HUDEP-2 (cell line): ENCODE results near the gene TJP1.
"Not testable (repeated sequence)": the region's sequence is repeated elsewhere in the genome, so short reads cannot be mapped to it uniquely, and the experiment has no call there.

Source experiments
- DNase-seq, 76 experiments: peaks; one replicate each; lab custom pipeline; 2025; ENCODE audit not compliant: unreplicated experiment in 76 of 76; lab: John Stamatoyannopoulos, UW

Gene TJP1

DNA sequence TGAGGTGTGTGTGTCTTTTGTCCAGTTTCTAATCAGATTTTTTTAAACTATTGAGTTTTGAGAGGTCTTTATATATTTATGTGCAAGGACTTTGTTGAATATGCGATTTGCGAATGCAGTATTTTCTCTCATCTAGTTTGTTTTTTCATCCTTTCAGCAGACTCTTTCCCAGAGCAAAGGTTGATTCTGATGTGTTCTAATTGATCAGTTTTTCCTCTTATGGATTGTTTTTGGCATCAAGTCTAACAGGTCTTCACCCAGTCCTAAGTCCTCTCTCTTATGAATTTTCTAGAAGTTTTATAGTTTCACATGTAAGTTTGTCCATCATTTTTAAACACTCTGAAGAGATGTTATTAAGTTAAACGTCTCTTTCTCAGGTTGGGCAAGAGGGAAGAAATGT, 17.8 kb upstream of the TJP1 start:
- no peak for DNase-seq

DNA sequence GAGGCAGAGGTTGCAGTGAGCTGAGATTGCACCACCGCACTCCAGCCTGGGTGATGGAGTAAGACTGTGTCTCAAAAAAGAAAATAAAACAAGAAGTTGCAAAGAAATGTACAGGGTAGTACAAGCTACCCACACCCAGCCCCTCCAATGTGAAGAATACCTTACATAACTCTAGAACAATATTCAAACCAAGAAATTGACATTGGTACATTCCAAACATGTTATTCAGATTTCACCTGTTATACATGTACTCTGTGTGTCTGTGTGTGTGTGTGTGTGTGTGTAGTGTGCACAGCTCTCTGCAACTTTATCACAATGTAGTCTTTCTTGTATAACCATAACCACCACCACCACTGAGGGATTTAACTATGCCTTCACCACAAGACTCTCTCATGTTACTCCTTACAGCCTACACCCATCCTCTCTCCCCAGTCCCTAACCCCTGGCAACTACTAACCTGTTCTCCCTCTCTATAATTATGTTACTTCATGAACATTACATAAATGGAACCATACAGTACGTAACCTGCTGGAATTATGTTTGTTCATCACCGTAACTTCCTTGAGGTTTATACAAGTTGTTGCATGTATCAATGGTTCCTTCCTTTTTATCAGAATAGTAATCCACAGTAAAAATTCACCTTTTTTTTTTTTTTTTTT, 16.2 kb upstream of the TJP1 start:
- no peak for DNase-seq

DNA sequence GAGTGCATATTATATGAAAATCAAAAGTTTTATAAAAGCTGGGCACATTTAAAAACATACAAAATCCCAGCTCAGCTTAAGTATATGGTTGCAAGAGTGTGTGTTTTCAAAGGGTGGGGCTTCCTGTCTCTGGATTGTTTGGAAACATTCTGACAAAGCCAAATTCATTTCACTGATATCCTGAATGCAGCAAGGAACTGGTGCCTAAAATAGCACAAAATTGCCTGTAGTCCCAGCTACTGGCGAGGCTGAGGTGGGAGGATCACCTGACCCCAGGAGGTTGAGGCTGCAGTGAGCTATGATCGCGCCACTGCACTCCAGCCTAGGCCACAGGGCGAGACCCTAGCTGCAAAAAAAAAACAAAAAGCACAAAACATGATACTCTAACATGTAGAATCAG, 13.0 kb upstream of the TJP1 start:
- no peak for DNase-seq

DNA sequence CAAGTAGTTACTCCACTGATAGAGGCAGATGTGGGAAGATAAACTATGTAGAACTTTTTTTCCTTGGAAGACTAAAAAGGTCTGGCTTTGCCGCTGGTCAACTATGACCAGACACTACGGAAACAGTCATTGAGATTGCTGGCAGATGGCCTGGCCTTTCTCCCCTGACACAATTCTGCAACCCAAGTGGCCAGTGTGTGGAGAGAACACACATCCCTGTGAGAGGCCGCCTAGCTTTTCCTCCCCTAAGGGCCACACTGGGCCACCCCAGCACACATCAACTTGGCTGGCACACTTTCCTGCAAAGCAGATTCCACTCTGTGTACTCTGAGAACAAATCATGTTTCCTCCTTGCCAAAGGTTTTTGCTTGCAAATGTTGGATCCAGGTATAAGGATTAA, 10.4 kb upstream of the TJP1 start:
- no peak for DNase-seq

DNA sequence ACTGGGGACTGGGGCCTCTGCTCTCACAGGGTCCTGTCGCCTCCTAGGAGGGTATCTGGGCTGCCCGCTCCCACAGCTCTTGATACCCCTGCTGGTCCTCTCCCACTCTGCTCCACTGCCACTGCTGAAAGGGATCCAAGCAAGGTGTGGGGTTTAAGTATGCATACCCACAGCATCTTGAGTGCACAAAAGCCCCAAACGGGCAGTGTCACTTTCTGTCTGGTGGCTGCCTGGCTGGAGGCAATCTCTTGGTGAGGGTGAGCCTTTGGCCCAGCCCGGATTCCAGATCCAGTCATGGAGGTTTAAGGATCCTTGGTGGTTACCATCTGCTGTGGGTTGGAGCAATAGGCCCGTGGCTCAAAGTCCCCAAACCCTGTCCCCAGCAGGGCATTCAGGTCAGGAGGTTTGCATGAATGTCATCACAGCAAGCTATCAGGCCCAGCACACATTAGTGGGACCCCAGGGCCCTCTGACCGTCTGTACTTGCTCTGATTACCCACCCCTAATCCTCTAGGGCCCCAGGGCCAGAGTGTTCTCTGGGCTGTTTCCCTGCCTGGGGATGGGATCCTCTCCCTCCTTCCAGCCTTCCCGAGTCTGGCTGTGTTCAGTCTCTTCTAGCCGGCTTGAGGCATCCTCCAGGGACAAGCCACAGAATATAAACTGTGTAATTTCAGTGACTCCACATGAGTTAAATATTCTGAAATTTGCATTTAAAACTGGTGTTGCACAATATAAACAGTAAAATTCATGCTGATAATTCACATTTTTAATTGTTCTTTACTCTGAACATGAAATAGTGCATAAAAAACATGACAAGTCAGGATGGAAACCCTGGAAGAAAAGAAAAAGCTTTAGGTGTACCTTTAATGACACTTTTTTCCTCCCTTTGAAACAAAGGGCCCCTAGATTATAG, 4.9 kb upstream of the TJP1 start:
- no peak for DNase-seq

DNA sequence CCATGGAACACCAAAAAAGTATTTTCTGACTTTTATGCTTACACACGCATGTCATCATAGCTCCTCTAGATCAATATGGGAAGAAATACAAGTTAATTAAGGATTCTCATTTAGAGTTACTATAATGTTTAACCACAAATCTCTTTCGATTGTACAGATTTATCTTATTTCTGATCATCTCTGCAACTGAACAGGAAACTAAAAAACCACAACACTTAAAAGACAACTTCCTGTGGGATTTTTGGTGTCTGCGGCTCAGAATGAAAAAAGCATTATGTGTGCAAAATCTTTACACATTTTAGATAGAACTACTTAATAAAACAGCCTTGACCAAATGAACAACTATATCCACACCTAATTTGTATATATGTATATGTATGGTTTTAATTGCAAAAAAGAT, 3.0 kb upstream of the TJP1 start:
- DNase-seq, result no peak

DNA sequence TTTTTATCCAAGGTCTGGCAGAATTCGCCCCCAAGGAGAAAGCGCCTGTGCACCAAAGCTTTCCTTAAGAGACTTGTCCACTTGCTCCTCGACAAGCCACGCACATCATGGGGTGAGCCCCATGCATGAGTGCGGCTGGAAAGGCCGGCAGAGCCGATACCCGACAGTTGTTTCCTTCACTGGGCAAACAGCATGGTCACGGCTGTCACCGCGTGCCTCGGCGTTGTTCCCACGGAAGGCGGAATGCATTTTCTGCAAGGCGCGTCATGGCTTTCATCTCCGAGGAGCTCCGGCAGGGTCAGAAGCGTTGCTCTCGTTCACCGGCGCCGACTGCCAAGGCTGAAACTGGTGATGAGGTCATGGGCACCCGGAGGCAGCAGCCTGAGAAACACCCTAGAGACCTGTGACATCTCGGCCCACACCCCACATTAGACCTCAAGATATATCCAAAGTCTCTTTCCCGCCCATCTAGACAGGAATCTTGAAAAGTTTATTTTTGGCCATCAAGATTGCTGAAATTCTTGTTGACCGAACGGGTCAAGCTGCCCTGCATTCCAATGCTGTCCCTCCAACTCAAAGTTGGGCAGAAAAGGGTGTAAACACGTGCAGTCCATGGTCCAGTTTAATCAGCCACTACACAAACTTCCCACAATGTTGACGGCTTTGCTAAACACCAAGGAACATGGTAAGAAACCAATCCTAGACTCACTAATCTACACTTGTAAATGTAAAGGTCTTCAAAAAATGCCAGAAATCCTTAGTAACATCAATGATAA, 604 bp upstream of the TJP1 start:
- DNase-seq, result peak in 44 of 76 experiments; percentile 7 to 65 (median 32)

DNA sequence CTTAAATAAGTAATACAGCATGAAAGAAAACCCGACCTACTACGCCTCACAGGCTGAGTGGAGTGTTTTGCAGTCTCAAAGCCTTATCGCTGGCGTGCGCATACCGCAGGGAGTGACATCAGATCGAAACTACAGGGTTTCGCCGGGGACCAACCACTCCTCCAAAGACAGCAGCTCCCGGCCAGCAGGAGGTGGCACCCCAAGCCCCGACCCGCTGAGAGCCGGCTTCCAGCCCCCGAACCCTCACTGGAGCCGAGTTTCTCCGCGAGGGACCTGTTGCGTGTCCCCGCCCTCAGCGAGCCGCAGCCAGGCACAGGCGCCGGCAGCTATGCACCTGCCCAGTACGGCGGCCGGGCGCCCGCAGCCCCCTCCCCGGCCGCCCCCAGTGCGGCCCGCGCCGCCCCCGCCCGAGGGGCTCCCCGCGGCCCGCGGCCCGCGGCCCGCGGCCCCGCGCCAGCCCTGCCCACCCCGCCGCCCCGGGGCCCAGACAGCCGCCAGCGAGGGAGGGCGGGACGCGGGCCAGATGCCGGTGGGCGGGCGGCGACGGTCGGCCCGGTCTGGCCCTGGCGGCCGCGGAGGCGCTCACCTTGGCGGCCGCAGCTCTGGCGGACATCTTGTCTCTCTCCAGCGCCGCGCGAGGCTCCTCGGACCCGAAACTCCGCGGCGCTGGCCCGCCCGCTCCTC, 710 bp downstream of the TJP1 start:
- DNase-seq, result peak in 73 of 76 experiments; percentile 9 to 85 (median 73)

DNA sequence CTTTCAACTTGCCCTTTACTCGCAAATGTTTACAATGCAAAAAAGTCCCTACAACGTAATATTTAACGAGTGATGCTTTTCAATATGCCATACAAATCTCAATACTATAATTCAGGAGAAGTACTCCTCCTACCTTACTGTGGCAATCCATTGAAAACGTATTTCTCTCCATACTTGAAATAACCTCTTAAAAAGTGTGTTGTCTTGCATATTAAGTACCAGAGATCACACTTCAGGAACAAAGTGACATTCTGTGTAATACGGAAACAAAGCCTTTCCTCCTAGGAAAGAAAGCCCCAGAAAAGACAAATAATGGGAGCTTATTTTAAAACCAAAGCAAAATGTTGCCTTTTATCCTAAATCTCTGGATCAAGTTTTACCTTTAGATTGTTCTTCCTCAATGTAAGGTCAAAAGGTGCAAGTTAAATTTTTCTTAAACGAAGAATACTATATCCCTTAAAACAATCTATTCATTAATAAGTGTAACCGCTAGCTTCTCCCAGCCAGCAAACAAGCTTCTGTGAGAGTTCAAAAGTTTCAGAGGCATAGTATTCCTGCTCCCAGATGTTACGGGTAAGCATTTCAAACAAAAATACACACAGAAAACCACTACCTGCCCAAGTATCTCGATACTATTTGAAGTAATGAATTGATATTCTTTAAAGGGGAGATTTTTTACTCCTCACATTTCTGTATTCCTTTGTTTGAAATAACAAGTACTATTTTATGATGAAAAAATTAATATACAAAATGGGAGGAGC, 1.7 kb downstream of the TJP1 start:
- DNase-seq, result no peak

DNA sequence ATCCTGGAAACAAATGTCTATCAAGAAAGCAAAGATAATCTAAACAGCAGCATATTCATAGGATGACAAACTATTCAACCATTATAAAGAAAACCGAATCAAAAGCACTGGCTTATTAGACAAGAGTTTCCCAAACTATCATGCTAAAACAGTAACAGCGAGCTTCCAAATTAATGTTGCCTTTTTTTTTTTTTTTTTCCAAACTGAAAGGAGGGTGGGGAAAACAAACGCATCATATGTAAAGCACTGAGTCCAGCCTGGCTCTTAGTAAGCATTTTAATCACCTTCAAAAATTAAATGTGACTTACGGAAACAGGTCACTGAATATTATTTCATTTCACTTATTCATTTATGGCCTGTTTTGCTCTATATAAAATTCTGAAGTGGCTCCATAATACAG, 2.3 kb downstream of the TJP1 start:
- no peak for DNase-seq

DNA sequence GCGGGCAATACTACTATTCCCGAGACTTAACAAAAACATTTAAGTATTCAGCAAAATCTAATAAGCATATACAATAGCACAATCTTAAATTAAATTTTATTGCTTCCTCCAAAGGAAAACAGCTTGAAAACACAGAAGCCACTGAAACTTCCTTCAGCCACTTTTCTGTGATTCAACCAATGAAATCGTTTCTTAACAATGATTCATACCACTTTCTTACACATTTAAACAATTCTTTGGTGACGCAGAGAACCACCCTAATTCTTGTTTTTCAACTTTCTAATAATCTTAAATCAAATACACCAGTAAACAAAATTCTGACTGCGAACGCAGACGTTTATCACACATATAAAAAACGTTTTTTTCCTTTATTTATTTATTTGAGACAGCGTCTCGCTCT, 4.1 kb downstream of the TJP1 start:
- DNase-seq, result no peak

DNA sequence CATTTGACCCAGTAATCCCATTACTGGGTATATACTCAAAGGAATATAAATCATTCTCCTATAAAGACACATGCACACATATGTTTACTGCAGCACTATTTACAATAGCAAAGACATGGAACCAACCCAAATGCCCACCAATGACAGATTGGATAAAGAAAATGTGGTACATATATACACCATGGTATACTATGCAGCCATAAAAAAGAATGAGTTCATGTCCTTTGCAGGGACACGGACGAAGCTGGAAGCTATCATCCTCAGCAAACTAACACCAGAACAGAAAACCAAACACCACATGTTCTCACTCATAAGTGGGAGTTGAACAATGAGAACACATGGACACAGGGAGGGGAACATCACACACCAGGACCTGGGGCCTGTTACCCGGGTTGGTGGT, 4.8 kb downstream of the TJP1 start:
- not testable (repeated sequence) for DNase-seq

DNA sequence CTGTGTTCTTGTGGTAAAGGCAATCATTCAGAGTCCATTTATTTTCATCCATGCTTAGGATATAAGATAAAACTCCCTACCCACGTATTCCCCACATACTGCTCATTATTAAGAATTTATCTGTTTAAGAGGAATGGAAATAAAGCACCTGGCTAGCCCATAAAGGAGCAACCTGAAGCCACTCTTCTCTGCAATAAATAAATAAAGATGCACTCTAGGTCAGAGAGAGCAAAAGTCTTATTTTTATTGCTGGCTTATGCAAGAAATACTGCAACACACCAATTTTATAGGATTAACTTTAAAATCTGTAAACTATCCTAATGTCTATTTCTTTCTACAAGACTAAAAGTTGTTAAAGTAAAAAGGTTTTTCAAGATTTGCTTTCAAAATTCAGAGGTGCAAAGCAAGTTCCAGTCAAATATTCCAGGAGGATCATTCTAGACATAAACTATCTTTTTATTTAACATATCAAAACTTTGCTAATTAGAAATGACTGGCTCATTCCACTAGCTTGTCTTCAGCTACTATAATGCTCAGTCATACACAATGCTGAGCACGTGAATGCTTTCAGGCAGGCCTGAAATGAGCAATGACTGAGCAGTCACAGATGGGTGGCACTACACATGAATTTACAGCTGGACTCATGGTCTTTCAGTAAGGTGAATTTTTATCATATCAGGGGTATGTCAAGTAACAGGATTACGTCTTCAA, 7.1 kb downstream of the TJP1 start:
- peak in 40 of 76 experiments; percentile 0 to 68 (median 28) for DNase-seq

DNA sequence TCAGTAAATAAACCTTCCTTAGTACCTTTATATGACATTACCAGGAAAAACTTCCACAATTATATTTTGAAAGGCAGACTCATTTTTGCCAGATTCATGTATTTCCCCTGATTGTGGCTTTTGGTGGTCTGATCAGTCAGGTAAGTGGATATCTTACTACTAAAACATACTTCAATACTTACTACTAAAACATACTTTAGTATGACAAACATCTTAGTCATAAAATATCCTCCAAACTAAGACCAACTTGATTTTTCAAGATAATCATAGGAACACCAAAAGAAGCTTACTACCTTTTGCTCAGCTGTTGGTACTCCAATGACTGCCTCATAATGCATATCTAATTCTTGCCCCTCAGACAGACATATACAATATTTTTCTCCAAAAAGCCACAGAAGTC, 9.3 kb downstream of the TJP1 start:
- DNase-seq, result no peak

DNA sequence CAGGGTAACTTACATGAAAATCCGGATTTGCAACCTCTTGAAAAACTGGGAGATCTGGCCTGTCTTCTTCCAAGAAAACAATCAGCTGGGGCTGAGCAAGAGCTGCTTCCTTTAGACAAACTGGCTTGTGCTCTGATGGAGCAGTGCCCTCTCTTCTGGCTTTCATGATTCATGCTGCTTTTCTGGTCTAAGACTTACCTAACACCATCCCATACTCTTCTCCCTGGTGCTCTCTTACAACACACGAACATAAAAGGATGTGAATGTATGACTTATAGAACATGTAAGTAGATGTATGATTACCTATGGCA, 9.9 kb downstream of the TJP1 start:
- no peak for DNase-seq

DNA sequence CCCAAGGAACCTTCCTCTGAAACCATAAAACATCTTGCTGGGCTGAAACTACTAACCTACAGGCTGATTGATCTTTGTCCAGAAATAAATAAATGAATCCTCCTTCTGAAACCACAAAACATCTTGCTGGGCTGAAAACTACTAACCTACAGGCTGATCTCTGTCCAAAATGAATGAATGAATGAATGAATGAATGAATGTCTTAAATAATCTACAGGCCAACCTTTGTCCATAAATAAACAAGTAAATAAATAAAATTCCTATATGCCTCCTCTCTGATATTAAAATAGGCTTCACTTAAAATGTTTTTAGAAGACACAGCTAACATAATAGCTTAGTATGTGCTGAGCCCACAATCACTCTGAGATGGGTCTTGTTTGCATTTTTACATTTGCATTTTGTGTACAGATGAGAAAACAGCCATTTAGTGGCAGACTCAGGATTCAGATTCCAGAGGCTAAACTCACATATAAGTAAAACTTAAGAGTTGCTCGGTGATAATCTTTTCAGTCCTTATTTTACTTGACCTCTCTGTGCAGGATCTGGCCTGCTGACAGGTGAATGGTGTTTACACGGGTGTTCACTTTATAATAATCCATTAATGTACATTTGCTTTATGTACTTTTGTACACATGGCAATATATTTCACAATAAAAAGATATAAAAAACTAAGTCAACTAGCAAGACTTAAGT, 10.4 kb downstream of the TJP1 start:
- DNase-seq, result no peak

DNA sequence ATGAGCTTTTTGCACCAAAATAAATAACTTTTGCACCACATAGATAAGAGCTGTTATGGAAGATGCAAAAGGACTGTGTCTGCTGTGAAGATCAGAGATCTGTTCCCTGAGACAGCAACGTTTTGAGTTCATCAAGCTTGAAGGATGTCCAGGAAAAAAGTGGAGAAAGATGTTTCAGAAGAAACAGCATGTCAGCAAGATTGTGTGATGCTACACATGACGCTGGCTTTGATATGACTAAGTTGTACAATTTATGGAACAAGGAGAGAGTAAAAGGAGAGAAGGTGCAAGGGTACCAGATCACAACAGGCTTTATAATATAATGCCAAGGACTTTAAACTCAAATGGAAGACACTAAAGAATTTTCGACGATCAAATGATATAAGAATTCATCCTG, 16.6 kb downstream of the TJP1 start:
- DNase-seq, result no peak

DNA sequence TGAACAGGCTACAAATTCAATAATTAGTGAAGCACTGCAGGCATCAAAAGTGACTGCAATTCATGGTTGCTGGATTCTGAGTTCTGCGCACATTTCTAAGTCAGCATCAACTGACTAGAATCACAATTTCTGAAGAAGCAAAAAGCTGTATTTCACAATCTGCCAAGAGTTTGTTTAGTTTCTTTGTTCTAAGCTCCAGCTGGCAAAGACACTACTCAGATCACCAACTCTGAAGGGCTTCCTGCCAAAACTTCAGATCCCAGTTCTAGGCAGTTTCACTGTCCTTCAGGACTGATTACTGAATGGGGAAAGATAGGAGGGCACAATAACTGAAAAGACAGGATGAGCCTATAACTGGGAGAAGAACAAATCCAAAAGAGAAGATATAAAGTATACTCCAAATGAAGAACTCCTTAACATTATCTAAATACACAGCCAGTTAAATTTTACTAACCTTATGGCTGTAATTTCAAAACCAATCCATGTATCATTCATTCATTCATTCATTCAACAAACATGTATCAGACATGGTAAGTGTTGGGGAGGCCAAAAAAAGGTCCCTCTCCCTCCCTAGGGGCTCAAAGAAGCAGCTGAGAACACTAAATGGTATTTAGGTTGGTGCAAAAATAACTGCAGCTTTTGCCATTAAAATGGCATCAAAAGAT, 17.1 kb downstream of the TJP1 start:
- no peak for DNase-seq

DNA sequence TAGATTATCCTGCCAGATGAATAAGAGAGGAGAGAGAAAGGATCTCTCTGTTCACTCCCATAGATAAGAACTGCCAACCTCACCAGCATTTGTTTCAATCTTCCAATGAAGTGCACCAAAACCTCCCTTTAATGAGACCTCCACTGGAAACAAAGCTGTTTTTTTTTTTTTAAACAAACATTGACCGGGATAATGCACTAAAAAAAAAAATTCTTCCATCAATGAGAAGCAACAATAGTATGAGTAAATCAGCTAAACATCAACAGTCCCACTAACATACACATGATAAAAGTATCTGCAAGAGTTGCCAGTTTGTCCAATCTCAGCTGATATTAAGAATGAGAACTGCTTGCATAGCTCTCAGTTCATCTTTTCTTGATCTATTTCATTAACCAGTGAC, 19.9 kb downstream of the TJP1 start:
- DNase-seq, result no peak
